Stimulated activated CD8-positive, alpha-beta memory T cell treated with anti-CD3 and anti-CD28 coated beads, Interleukin-12 subunit alpha, Interleukin-12 subunit beta, amount 100 ng/mL, for 24 hours (primary cell): ENCODE data around the gene DYNC1I1.

Source experiments
- DNase-seq: peaks from one replicate; pipeline ENCODE4 v3.0.0-alpha.2; 2020; ENCODE audit errors: extremely low read depth

DYNC1I1 gene

DNA sequence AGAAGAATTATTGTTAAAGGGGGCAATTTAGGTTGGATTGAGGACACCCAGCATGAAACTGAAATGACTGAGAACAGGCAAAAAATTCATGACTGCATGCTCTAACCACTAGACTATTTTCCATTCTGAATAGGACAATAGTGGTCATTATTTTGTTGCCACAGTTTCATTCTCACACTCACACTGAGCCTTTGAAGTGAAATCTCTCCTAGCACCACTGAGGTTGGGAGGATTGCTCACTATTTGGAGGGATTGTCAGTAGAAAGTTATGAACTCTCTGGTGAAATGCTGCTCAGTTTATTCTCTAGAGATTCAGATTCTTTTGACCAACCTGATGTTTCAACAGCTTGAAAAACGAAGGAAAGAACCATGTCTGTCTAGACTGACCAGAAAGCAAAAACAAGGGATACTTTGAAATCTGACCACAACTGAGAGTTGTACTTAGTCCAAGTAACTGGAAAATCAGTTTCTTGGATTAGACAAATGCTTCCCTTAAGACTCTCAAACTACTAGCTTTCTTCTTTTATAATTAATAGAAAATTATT lies 191.2 kb downstream of the DYNC1I1 start:
- DNase-seq: no peak

DNA sequence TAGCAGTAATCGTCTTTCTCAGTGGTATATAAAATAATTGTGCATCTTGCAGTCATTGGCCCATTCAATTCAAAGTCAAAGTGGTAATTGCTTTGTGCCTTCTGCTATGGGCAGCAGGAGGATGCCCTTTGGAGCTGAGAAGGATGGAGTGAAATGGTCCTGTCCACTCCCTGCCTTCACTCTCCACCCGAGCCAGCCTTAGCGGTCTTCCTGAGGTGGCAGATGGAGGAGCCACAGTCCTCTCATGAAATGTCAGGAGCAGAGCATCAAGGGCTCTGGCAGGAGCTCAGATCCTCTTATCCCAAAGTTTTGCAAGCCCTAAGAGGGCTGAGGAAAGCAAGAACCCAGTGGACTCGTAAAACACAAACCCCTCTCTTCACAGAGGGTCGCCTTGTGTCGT lies 199.4 kb downstream of the DYNC1I1 start:
- DNase-seq: no peak

DNA sequence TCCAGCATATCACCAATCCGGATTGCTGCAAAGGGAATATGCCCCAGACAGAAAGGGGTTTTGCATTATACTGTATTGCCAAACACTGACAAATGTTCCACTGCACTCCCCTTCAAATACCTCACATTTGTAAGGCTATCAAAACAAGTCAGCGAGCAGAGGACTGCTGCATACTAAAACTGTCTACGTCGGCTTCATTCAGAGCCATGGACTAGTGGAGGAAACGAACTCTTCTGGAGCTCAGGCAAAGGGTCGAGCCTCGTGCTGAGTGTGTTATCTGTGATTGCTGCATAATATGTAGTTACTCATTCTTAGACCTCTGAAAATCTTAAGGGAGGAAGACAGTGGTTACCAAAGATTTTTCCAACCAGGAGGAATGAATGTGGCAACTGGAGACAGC lies 200.2 kb downstream of the DYNC1I1 start:
- no peak for DNase-seq

DNA sequence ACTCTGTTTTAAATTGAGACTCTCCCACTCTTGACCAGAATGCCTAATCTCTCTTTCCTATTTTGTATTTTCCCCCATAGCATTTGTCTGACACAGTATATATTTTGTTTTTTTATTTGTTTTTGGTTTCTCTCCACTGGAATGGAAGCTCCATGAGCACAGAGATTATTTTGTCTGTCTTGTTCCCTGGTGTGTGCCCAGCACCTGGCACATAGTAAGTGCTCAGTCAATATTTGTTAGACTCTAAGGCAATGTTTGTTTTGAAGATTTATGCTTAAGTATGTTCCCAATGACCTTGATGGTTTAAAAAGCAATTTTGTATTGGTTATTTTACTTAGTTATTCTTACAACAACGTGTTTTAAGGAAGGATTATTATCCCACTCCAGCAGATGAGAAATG lies 201.8 kb downstream of the DYNC1I1 start:
- DNase-seq: no peak

DNA sequence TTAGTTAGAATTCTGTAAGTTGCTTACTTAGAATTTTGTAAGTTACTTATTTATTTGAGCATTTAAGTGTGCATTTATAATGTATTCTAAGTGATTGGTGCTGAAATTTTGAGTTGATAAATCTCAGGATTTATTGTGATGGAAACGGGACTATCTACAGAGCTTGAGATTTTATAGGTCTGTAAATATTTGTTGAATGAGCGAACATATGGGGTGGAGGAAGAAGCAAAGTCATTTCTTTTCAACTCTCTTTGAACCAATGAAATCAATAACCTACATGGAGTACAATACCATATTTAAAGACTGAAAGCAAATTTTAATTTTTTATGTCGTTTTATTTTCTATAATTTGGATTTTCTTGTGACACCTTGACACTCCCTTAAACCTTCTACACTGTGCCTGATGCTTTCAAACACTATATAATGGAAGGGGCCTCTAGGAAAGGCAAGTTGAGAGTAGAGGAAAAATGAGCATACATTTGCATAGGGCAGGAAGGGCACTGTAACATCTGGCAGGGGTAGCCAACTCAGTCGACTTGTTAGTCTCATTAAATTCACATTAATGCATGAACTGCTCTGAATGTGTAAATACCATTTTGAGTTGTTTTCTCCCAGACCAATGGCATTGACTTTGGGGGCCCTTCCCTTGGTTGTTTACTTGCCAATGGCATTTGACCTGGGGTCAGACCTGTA lies 204.2 kb downstream of the DYNC1I1 start:
- DNase-seq: no peak

DNA sequence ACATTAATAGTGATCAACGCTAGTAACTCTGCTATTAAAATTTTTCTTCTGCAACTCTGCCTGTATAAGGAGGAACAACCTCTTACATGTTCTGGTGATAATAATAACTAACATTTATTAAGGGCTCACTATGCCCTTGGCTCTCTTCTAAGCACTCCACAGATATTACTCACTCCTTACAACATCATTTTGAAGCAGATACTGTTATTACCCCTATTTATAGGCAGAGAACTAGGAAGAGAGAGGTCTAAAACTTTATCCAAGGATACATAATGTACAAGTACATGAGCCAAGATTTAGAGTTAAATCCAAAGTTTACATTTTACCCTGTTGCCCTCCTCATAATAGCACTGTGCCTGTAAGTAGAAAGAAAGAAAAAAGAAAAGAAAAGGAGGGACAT lies 205.6 kb downstream of the DYNC1I1 start:
- no peak for DNase-seq

DNA sequence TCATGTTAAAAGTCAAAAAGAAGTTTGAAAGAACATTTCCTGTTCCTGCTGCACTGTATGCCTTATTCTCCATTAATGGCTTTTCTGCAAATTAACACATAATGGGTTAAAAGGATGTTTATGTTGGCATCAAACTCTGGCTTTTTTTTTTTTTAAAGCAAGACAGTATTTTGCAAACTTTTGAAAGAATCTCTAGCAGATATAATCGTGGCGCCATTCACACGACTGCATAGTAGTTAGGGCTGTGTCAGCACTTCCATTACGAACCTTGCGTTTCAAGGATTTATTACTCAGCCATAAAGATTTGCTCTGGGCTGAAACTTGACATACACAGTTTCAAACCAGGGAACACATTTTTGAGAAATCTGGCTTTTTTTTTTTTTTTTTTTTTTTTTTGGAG lies 207.8 kb downstream of the DYNC1I1 start:
- DNase-seq: no peak

DNA sequence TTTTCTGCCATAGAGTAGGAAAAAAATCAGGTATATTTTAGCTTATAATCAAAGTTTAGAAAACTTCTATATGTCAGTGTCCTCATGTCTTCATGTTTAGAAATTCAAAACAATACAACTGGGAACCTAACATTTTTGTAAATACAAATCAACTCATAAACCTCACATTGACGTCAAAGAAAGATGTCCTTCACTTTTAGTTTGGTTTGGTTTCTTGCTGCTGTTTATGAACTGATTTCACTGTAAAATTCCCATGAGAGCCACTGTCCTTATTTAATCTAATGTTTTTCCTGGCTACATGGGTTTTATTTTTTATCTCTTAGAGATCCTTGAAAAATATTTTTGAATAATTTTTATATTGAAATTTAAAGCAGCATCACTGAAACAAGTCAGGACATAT lies 208.4 kb downstream of the DYNC1I1 start:
- no peak for DNase-seq

DNA sequence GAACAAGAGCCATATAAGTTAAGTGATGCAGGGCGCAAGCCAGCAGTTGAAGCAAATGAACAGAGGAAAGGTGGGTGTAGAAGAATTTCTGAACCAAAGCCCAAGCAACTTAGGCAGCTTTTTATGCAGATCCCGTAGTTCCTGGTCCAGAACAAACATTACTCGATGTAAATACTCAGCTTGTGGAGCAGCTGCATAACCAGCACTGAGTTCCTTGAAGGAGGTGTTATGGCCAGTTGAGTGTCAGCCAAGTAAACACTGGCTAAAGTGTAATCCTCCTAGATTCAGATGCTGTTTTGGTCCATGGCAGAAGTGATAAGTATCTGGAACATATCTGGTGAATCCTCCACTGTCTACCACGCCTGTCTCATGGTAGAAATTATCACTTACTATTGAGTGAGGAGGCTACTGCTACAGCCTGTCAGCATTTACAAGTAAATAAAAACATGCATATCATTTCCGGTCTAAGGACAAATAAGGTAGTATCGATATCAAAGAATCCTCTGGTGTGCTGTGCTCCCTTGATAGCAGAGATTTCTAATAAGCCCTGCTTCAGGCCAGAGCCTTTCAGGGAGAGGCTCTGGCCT lies 213.9 kb downstream of the DYNC1I1 start:
- DNase-seq: no peak

DNA sequence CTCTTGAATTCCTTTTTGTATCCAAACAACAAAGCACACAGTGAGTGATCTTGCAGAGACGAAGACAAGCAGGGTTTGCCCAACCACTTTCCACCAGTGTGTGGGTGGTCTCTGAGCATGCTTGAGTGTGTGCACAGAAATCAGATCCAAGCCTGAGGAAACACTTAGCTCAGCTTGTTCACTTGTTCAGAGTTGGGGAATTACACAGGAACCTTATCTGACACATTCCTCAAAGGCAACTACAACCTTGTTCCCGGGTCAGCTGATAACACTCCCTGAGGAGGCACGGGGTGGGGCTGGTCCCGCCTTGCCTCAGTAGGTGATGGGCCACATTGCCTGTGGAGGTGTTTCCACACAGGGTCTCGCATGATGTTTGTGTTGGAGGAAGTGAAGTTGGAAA lies 216.9 kb downstream of the DYNC1I1 start:
- DNase-seq: no peak

DNA sequence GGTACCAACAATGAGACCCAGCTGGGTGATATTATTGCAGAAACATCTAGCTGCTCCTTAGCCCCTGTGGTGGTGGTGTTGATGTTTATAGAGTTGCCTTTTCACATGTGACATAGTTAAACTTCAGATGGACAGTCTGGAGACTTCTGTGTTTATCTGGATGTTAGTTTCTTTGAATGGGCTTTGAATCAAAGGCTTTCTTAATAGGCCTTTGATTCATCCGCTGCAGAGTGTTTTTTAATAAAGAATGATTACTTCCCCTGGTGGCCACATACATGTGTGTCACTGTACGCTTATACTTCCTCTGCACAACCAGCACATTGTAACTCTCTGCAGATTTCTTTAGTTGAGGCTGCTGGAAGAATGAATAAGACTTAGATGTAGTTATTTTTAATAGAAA lies 221.0 kb downstream of the DYNC1I1 start:
- no peak for DNase-seq

DNA sequence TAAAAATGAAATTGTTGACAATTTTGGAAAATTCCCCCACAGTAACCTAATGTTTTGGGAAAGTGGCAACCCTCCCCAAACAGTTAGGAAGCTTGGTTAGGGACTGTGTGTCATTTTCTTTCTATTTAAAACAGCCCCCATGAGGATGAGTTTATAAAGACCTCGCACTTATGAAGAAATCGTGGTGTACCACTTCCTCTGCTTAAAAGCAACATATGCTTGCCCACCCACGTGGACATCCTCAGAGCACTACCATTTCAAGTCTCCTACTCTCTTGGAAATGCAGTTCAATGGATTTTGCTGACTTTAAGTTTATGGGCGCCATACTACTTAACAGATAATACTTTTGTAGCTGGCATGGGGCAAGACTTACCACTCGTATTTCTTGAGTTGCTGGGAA lies 223.8 kb downstream of the DYNC1I1 start:
- DNase-seq: no peak

DNA sequence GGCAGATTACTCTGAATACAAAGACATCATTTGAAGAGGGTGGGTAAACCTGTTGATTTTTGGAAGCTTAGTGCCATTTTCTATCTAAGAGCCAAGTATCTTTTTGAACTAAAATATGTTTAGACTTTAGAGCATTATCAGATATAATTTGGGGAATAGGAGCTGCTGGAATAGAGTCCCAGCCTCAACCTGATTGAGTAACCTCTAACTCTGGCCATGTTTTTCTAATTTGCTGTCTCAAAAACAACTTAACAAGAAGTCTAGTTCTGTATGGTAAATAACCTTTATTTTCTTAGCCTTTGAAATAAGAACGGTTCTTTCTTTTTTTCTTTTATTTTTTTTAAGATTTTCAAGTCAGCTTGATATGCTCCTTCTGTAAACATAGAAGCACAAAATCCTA lies 224.5 kb downstream of the DYNC1I1 start:
- no peak for DNase-seq

DNA sequence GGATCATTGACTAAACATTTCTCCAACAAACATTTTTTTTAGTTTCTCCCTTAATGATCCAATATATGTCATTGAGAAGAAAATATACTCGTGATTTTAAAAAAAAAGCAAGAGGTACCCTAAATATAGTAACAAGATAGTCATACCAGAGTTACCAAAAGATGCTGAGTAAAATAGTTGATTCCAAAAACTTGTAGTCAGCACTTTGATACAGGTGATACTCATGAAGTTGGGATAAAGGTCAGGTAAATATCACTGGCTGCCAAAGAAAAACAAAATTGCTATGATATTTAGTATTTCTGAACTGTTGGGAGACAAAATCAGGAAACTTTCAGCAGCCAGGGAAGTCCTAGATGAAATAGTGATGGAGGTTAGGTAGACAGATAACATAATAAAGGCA lies 225.3 kb downstream of the DYNC1I1 start:
- DNase-seq: no peak

DNA sequence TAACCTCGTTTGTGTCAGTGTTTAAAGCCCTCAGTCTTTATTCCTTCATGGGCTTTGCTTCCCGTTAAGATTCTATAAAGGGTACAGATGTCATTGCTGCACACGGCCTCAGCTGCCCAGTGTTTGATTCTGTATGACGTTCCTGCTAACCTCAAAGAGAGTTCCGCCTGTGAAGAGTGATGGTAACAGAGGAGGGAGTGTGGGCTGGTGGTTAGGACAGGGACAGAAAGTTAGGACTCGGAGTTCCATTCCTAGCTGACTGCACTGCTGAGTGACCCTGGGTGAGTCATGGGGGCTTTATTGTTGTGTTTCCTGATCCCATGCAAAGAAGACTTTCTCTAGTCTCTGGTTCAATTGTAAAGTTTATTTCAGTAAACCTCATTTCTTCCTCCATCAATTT lies 227.1 kb downstream of the DYNC1I1 start:
- no peak for DNase-seq

DNA sequence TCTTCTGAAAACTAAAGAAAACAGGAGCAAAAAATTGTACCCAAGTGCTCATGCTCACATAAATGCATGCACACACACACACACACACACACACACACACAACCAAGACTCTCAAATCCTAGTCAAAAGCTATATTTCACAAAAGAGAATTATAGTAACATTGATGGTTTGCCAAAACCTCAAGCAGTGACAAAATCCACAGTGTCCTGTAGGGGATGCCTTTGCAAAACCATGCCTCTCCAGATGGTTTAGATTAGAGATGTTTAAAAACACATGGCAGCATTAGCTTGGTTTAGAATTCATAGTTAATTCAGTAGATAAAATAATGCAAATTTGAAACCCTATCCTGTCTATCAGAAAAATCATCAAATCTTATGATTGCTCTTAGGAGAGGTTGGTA lies 232.2 kb downstream of the DYNC1I1 start:
- DNase-seq: no peak

DNA sequence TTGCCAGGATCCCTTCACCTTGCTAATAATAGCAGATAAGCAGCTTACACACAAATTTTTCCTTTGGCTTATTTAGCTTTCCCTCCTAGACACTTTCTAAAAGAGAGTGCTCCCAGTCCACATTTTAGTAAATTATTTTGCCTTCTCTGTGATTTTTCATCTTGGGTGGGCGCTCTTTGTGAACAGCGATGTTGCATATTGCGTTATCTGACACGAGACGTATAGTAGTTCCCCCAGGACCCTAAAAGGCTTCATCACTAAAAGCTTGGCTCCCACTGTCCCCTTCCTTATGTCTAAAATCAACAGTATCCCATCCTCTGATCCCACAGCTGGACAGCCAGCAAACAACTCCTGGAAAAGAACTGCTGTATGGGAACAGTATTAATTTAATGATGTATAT lies 232.9 kb downstream of the DYNC1I1 start:
- no peak for DNase-seq

DNA sequence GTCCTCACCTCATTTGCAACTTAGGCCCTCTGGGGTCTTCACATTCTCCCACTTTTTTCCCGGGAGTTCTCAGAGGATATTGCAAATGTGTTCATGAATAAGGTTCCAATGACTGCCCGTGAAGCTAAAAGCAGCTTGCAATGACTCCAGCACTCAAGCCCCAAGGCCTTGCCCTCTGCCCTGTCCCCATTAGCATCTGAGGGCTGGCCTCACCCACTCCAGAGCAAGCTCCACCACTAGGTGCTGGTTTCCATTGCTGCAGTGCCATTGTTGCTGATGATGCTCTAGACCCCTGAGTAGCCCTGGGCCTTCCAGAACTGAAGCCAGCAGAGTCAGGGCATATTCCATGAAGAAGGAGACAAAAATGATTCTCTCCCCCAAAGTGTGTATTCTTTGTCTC lies 236.8 kb downstream of the DYNC1I1 start:
- DNase-seq: no peak

DNA sequence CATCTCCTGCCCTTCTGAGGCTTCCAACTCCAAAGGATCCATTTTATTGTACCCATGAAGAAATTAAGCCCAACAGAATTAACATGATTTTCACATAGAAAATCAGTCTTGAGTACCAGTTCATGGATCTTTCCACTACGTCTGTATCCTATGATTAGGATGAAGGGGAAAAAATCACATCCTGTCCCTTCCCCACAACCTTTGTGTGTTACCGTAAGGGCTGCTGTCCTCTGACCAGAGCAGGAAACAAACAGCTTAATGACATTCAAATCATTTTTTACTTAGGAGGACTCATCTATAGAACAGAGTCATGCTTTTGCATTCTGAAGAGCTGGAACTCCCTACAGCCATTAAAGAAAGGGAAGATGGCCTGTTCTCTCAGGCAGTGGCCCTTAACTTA lies 241.5 kb downstream of the DYNC1I1 start:
- DNase-seq: no peak

DNA sequence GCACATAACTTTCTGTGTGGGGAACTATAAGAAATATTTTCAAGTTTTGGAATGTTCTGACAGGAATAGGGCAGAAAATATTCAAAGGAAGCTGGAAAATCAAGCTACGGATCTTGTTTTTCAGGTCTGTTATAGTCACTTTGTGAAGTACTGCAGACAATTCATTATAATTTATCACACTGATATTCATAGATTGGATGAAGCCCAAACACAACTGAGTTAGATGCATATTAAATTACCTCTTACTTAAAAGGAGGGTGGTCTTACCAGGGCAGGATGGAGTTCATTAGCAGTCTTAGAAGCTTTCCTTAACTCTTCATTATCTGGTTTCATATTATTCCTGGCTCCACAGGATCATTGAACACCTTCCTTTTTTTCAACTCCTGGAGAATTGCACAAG lies 242.3 kb downstream of the DYNC1I1 start:
- DNase-seq: no peak

DNA sequence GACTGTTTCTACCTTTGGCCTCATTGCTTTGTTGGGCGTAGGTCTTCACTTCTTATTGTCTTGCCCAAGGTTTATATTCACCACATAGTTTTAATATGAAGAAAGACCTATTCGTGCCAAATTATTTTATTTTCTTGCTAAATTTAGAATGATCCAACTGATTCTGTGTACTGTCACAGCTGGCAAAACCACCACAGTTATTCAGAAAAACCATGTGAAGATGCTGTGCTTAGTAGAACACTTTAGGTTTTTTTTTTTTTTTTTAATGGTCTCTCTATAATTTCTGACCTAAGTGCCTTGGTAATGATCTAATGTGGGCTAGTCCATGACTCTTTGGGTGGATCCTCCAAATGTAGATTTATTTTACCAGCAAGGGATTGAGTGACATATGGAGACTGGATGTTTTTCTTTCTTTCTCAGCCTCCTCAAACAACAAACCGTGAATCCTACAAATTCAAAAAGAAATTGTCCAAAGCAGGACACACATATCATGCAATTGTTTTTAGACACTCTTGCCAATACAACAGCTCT lies 243.8 kb downstream of the DYNC1I1 start:
- DNase-seq: no peak

DNA sequence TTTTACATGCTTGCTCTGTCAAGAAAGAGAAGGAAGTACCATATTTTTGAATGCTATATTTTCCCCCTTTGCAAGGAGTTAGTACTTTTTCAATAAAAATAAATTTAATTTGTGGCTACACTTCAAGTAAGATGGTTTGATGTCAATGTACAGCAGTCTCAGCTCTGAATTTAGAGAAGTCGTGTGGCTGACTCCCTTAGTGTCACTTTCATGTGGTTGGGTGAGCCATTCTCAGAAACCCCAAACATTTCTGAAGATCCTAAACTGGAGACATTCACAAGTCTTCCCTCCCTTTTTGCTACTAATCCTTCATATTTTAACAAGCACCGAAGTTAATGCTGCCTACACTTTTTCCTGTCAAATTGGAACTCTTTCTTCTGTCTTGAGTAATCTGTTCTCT lies 244.4 kb downstream of the DYNC1I1 start:
- no peak for DNase-seq

DNA sequence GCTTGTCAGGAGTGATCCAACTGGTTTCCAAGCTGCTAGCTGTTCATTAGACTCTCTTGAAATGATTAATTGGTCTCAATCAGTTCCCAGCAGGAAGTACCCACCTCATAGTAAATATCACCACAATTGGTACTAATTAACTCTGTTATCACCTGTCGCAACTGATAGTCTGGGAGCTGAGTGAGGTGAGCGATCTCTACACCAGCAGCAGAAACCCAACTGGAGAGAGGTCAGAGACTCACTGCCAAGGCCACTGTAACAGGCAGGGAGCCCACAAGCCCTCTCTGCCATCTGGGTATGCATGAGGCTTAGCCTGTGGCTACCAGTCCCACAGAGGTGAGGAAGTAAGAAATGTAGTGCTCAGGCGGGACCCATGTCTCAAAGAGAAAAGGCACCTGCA lies 245.5 kb downstream of the DYNC1I1 start:
- DNase-seq: no peak

DNA sequence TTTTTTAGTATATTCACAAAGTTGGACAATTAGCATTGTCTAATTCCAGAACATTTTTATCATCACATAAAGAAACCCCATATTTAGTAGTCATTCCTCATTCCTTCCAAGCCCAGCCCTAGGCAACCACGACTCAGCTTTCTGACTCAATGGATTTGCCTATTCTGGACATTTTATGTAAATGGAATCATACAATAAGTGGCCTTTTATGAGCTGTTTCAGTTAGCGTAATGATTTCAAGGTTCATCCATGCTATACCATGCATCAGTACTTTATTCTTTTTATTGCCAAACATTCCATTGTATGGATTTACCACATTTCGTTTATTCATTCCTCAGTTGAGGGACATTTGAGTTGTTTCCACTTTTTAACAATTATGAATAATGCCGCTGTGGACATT lies 249.2 kb downstream of the DYNC1I1 start:
- no peak for DNase-seq
